Renal pelvis (tissue), 4 donors: ENCODE measurements around the gene KLHL40. TPM values are rescaled to one million over a fixed set of nuclear protein-coding genes. Genes with fewer than 3 reads are reported as not detected.
A peak's percentile ranks its signal among the peaks of the same experiment; 100 is the strongest.

Source experiments
- DNase-seq: peaks from one replicate; pipeline ENCODE4 v3.0.0-alpha.2; 2013
- polyA plus RNA-seq, 3 donors: library from polyadenylated mRNA; unstranded; fragments of 120-200 nt; gene quantifications; one replicate each; pipeline ENCODE4 v1.2.1, GENCODE V29; 2013; ENCODE audit not compliant: insufficient read length in 3 of 3

The KLHL40 gene
- polyA plus RNA-seq, 3 donors = 0.07 TPM; not detected in 2

DNA sequence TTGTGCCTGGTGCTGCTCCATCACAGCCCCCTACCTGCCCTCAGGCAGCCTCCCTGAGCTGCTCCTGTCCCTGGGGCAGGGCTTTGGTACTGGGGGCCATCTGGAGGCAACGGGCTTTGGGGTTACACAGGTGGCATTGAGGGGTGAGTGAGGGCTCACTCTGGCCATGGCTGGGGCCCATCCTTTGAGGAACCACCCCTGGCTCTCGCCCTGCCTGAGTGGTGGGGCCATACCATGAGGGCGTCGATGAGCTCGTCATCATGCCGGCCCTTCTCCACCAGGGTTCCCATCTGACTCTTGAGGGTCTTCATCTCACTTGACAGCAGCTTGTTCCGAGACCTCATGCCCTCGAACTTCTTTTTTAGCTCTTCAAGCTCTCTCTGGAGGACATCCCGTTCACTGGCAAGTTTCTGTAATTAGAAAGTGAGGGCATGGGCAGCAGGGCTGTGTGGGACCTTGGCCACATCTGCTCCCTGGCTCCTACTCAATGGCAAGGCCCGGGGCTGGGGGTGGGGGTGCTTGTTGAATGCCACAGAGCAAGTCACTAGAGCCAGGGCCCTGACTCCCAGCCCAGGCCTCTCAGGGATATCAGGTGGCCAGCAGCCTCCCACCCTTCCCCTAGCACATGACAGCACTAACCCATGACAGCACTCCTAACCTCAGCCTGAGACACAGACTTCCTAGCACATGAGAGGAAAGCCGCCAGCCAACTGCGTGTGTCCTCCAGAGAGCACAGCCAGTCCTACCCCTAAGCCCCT is 54.2 kb downstream of the KLHL40 start:
- DNase-seq = peak; percentile 67

DNA sequence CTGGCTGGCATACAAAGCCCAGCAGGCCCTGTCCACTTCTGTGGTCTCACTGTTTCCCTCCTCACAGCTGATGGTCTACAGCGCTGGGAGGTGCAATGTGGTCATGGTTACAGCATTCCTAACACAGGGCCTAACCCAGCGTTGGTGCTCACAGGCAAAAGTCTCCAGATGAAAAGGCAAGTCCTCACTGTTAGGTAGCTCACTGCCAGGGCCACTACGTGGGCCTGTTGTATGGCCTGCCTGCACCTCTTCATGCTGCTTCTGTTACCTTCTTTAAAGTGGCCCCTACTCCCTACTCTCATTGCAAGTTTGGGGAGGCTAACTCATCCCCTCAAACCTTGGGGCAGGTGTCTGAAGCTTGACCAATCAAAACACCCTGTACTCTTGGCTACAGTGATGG is 56.5 kb downstream of the KLHL40 start:
- DNase-seq = no peak

Other genes starting within 250 kb of the KLHL40 start
- 1 to 10 TPM; 1.5 to 3.2 (median 2.0) TPM for gene VIPR1, start 182.9 kb upstream of the KLHL40 start, polyA plus RNA-seq
- 10 to 100 TPM; 38.3 to 47.5 (median 44.7) TPM for gene SEC22C, start 103.6 kb upstream of the KLHL40 start, polyA plus RNA-seq
- gene SS18L2, start 94.7 kb upstream of the KLHL40 start, polyA plus RNA-seq = 10 to 100 TPM; 22.6 to 25.8 (median 24.2) TPM
- gene NKTR, start 84.9 kb upstream of the KLHL40 start, polyA plus RNA-seq = 100 to 1,000 TPM in 2 of 3 donors, 10 to 100 TPM in 1; 71.6 to 188 (median 171) TPM
- gene ZBTB47, start 31.8 kb upstream of the KLHL40 start, polyA plus RNA-seq = 10 to 100 TPM; 16.8 to 19.3 (median 17.2) TPM
- gene HHATL, start 17.3 kb downstream of the KLHL40 start, polyA plus RNA-seq = 1 to 10 TPM in 1 of 3 donors, under 1 TPM in 2; 0.48 to 1.3 (median 0.54) TPM
- gene CCDC13, start 87.7 kb downstream of the KLHL40 start, polyA plus RNA-seq = 1 to 10 TPM; 2.4 to 3.9 (median 3.6) TPM
- 100 to 1,000 TPM; 132 to 145 (median 136) TPM for gene HIGD1A, start 119.0 kb downstream of the KLHL40 start, polyA plus RNA-seq
- gene ACKR2, start 123.9 kb downstream of the KLHL40 start, polyA plus RNA-seq = 1 to 10 TPM; 2.4 to 4.3 (median 3.2) TPM
- 1 to 10 TPM in 2 of 3 donors, under 1 TPM in 1; 0.84 to 1.5 (median 1.3) TPM for gene CYP8B1, start 190.3 kb downstream of the KLHL40 start, polyA plus RNA-seq
- 10 to 100 TPM; 21.0 to 43.6 (median 38.2) TPM for gene ZNF662, start 220.6 kb downstream of the KLHL40 start, polyA plus RNA-seq